AG09319 (cell line): ENCODE measurements around the gene GAPVD1.
"Not testable (repeated sequence)": the region's sequence is repeated elsewhere in the genome, so short reads cannot be mapped to it uniquely, and the experiment has no call there.

ENCODE experiments used
- DNase-seq: peaks from one replicate; pipeline ENCODE4 v3.0.0-alpha.2; 2010; ENCODE audit warnings: low read depth; ENCODE audit errors: extremely low read depth
- TF ChIP-seq, protein P1 (sequence below): IDR thresholded peaks from 2 replicates; pipeline ENCODE4 v1.5.1; 2011; ENCODE audit warnings: low read depth, mild to moderate bottlenecking, inconsistent platforms, low read length, moderate library complexity

Gene GAPVD1

DNA sequence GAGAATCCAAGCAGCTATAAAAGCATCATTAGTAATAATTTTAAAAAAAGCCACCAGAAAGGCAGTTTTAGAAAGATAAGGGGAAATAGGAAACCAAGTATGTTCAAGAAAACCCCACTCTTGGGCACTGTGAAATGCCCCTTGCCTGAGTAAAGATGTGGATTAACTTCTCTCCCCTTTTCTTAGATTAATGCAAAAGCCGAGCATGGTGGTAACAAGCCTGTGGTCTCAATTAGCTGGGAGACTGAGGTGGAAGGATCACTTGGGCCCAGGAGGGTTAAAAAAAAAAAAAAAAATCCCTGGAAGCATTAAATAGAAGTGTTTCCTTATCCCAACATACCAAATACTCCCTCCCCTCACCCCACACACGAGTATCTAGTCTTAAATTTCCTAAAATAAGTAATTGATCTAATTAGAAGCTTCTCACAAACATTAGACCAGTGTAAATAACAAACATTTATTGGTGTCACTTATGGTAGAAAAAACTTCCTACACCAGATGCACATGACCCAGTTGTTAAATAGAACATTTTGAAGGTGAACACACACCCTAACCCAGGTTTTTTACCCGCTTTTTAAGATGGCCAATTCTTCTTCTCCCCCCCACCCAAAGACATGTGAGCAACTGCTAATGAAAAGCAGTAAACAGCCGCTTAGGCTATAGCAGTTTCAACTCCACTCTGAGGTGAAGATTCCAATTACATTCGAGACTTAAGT is 25.7 kb upstream of the GAPVD1 start:
- no peak for DNase-seq
- TF ChIP-seq, protein P1, sequence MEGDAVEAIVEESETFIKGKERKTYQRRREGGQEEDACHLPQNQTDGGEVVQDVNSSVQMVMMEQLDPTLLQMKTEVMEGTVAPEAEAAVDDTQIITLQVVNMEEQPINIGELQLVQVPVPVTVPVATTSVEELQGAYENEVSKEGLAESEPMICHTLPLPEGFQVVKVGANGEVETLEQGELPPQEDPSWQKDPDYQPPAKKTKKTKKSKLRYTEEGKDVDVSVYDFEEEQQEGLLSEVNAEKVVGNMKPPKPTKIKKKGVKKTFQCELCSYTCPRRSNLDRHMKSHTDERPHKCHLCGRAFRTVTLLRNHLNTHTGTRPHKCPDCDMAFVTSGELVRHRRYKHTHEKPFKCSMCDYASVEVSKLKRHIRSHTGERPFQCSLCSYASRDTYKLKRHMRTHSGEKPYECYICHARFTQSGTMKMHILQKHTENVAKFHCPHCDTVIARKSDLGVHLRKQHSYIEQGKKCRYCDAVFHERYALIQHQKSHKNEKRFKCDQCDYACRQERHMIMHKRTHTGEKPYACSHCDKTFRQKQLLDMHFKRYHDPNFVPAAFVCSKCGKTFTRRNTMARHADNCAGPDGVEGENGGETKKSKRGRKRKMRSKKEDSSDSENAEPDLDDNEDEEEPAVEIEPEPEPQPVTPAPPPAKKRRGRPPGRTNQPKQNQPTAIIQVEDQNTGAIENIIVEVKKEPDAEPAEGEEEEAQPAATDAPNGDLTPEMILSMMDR = no peak

- not testable (repeated sequence) for DNase-seq
These were observed 25.0 kb upstream of the GAPVD1 start for GRCh38 chr9:125236520-125237159.

- TF ChIP-seq, protein P1 = no peak
- DNase-seq = no peak
These were observed 23.3 kb upstream of the GAPVD1 start for GRCh38 chr9:125238127-125238914.

DNA sequence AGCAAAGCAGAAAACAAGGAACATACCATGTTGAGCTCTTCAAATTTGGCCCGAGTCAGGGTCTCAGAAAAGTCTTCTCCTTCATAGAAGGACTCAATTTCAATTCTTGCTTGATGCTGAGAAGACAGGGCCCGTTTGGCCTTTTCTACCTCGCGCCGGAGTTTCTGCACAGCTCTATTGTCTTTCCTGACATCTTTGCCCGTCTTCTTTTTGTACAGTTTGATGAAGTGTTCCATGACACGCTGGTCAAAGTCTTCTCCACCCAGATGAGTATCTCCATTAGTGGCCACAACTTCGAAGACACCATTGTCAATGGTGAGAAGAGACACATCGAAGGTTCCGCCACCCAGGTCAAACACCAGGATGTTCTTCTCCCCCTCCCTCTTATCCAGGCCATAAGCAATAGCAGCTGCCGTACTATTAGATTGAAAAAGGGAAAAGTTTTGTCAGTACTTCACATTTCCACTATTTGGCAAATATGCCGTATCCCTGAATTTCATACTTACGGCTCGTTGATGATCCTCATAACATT is 22.6 kb upstream of the GAPVD1 start:
- TF ChIP-seq, protein P1 = no peak
- no peak for DNase-seq

DNA sequence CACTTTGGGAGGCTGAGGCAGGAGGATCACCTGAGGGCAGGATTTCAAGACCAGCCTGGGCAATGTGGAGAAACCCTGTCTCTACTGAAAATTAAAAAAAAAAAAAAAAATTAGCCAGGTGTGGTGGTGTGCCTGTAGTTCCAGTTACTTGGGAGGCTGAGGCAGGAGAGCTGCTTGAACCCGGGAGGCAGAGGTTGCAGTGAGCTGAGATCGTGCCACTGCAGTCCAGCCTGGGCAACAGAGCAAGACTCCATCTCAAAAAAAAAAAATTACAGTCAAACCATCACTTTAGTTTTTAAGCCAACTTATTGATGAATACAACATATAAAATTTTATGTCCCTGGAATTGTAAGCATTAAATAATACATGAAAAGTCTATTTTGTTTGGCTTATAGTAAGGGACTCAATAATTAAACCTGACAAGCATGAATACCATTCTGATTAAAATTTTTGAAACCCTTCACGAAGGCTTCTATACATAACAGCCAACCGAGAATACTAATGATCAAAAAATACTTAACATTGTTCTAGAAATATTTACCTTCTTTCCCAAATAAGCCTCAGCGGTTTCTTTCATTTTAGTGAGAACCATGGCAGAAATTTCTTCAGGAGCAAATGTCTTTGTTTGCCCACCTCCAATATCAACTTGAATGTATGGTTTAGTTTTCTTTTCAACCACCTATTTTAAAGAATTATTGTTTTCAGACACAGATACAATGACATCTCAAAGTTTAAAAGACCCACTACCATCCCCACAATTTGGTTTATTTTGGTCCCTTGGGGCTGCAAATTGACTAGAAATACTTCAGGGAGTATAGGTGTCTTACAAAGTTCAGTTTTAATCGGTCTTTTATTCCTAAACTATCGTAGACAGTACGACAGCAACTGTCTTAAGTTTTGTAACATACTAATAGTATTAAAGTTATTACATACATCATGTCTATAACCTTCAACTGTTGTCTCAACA is 21.7 kb upstream of the GAPVD1 start:
- no peak for DNase-seq
- TF ChIP-seq, protein P1 = no peak

- TF ChIP-seq, protein P1 = no peak
- no peak for DNase-seq
These were observed 21.0 kb upstream of the GAPVD1 start for GRCh38 chr9:125240649-125240999.
